Endometrial microvascular endothelial cells (primary cell): ENCODE measurements around the gene ACY1. TPM values are rescaled to one million over a fixed set of nuclear protein-coding genes. Genes with fewer than 3 reads are reported as not detected.

ENCODE experiments used
- in situ Hi-C: cut with HindIII; loops from 2 replicates; pipeline ENCODE4 v1.10.0; 2017; ENCODE audit warnings: low sequenced_read_pairs, low pct_unique_long_range_greater_than_20kb; ENCODE audit errors: inconsistent ontology term
- total RNA-seq: library from RNA; depleted of rRNA; stranded (reverse); fragments of >200 nt; gene quantifications from one replicate; pipeline ENCODE4 v1.2.3, GENCODE V29; 2015; ENCODE audit errors: inconsistent ontology term

The ACY1 gene
- total RNA-seq, 1 donor from 2014 or later: 36.9 TPM

- in situ Hi-C loops: no loop called here
These were observed 22.3 kb upstream of the ACY1 start for GRCh38 chr3:51961011-51961410.

GRCh38 chr3:51961602-51962569 lies 21.4 kb upstream of the ACY1 start:
- in situ Hi-C loops: no loop called here

GRCh38 chr3:51962854-51963530 lies 20.3 kb upstream of the ACY1 start:
- in situ Hi-C loops: no loop called here

- in situ Hi-C loops: no loop called here
These were observed 19.3 kb upstream of the ACY1 start for GRCh38 chr3:51963951-51964451.

- in situ Hi-C loops: no loop called here
These were observed 18.8 kb upstream of the ACY1 start for GRCh38 chr3:51964521-51964920.

GRCh38 chr3:51966016-51966415 lies 17.3 kb upstream of the ACY1 start:
- in situ Hi-C loops: no loop called here

DNA sequence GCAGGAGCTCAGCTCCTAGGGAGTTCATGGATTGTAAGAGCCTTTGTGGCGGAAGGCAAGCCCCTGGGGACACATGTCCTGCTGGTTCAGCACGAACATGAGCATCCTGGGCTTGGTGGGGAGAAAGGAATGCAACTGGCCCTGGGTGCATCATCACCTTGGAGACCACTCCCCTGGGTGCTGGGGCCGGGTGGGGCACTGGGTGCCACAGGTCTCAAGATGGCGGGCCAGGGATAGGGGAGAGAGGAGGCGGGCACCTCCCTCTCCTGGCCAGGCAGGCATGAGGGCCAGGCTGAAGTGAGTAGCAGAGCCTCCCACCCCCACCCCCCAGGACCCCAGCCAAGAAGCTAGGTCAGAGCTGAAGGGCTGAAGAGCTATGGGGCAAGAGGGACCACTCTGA lies 16.8 kb upstream of the ACY1 start:
- in situ Hi-C loops: no loop called here

DNA sequence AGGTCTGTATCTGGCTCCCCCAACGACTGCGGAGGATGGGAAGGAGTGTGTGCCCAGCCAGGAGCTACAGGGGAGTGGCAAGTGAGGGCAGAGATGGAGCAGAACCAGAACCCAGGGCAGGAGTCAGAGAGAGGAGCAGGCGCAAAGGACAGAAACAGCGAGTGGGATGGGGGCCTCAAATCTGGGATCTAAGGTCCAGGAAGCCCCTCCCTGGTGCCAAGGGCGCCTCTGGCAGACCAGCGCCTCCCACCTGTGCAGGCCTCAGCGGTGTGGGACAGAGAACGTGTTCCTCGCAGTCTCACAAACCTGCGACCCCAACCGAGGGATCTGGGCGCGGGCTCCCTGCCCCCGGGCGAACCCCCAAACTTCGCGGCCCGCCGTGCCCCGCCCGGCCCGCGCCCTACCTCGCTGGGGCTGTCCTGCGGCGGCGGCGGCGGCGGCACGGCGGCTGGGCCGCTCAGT lies 16.4 kb upstream of the ACY1 start:
- in situ Hi-C loops: no loop called here

GRCh38 chr3:51967384-51968169 lies 15.8 kb upstream of the ACY1 start, which contains the start of gene PCBP4:
Gene PCBP4, minus strand, starts transcription at chr3:51967454. Its CDS starts 6,214 bp downstream, at chr3:51961240.
- in situ Hi-C loops: no loop called here

DNA sequence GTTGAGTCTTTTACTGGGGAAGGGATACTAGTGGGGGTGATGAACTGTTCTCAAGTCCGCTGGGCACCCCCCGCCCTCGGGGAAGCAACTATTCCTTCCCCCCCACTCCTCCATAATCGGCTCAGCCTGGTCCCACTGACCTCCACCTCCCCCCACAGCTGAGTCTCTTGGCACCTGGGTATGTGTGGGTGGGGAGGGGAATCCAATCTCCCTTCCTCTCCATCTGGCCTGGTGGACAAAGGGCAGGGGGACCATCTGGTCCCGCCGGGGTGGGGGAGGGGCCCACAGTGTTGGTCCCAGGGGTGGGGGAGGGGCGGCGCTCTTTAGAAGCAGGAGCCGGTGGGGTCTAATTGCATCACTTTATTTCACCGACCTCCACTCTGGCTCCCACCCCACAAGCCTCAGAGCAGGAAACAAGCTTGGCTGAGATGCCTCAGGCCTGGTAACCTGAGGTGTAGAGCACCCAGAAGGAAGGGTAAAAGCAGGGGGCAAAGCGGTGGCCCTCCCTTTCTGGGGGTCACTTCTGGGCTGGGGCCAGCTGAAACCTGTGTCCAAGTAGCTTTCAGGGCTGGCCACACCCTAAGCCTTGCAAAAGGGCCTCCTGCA lies 15.1 kb upstream of the ACY1 start:
- in situ Hi-C loops: no loop called here

DNA sequence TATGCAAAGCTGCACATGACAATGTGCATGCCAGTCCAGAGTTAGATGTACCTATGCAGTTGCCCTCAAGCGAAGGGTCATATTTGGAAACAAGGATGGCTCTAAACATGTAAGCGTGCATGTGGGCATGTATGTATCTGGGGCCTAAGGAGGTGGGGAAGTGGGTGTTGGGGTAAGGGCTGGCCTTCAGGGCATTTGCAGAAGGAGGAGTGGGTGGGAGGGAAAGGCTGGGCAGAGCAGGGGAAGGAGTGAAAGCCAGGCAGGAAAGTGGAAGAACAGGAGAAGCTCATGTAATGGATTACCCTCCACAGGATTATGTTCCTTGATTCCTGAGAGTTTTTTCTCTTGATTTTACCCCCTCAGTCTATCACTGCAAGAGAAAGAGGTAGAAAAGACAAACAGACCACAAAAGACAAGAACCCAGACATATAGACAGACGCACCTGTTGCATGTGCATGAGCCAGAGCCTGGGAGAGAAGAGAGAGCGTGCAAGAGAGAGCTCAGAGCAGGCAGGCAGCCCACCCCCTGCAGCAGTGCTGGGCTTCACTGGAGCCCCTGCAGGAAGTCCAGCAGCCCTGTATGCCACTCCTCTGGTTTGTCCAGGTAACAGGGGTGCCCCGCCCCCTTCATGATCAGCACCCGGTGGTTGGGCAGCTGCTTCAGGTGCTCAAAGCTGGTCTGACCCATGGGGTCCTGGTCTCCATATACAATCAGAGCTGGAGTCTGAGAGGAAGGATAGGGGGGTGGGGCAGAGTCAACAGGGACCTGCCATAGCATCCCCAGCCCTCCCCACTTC lies 14.3 kb upstream of the ACY1 start:
- in situ Hi-C loops: no loop called here

DNA sequence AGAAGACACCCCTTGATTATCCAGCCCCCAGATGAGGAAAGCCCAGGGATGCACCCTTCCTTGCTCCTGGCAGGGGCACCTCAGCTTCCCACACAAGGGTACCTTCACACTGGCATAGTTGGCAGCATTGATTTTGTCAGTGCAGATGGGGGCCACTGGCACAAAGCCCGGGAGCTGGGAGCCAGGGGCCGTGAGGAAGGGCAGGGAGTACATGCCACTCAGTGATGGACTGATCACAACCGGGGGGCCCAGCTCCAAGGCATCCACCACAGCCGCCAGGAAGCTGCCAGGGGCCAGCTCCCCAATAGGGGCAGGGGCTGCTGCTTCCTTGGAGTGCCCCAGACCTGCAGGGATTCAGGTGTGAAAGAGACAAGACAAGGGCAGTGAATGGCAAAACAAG lies 13.5 kb upstream of the ACY1 start:
- in situ Hi-C loops: no loop called here

GRCh38 chr3:51970606-51971300 lies 12.6 kb upstream of the ACY1 start:
- in situ Hi-C loops: no loop called here

GRCh38 chr3:51971350-51971749 lies 12.0 kb upstream of the ACY1 start:
- in situ Hi-C loops: no loop called here

GRCh38 chr3:51974277-51974962 lies 8.9 kb upstream of the ACY1 start:
- in situ Hi-C loops: no loop called here

GRCh38 chr3:51974963-51975851 lies 8.1 kb upstream of the ACY1 start, which contains the start of gene ABHD14A:
Gene ABHD14A, plus strand, starts transcription at chr3:51975064. Its CDS starts 72 bp downstream, at chr3:51975136.
- in situ Hi-C loops: no loop called here
